Ascending aorta (tissue), 2 donors: ENCODE results near the gene GAD1. TPM values are rescaled to one million over a fixed set of nuclear protein-coding genes. Genes with fewer than 3 reads are reported as not detected.

Experiments used
- DNase-seq, 2 donors: peaks; one replicate each; pipeline ENCODE4 v3.0.0-alpha.2; 2019; ENCODE audit warnings: low spot score in 2 of 2
- H3K27ac ChIP-seq, 2 donors: fragments of 200-600 bp; sonication (generic); one replicate each; pipeline ENCODE4 v1.5.1; 2016 to 2017; ENCODE audit warnings: mild to moderate bottlenecking in 1 of 2
- H3K27me3 ChIP-seq: fragments of 200-600 bp; sonication (generic); one replicate; pipeline ENCODE4 v1.5.1; 2017
- H3K36me3 ChIP-seq, 2 donors: fragments of 200-600 bp; sonication (generic); one replicate each; pipeline ENCODE4 v1.5.1; 2016
- H3K4me1 ChIP-seq, 2 donors: fragments of 200-600 bp; sonication (generic); one replicate each; pipeline ENCODE4 v1.5.1; 2016 to 2017; ENCODE audit warnings: mild to moderate bottlenecking in 1 of 2
- H3K4me3 ChIP-seq, 2 donors: fragments of 200-600 bp; sonication (generic); one replicate each; pipeline ENCODE4 v1.5.1; 2016 to 2017; ENCODE audit warnings: mild to moderate bottlenecking in 1 of 2
- H3K9me3 ChIP-seq, 2 donors: fragments of 200-600 bp; sonication (generic); one replicate each; pipeline ENCODE4 v1.5.1; 2016
- CTCF ChIP-seq, 3 experiments: fragments of 200-600 bp in 2 of 3; fragments of 450-650 bp in 1 of 3; sonication (generic) in 2 of 3; IDR thresholded peaks; one replicate each; pipeline ENCODE4 v1.5.1; 2016 to 2019; ENCODE audit warnings: antibody characterized with exemption in 3 of 3, mild to moderate bottlenecking in 1 of 3, moderate library complexity in 1 of 3
- intact Hi-C: fragments of 100-400 bp; cut with DNase I; formaldehyde crosslinking; loops from one replicate; pipeline ENCODE4 v1.15.1; 2023
- total RNA-seq: library from RNA; depleted of rRNA; stranded (reverse); fragments of >200 nt; gene quantifications from one replicate; pipeline ENCODE4 v1.1.0, GENCODE V29; 2016

GAD1 gene
- total RNA-seq, 1 donor from 2014 or later = 0.96 TPM

GRCh38 chr2:170848587-170848986, 31.9 kb downstream of the GAD1 start:
- no peak for TF ChIP-seq CTCF (IDR thresholded peaks at IDR 0.05)
- intact Hi-C loops = no loop called here
- H3K4me3 ChIP-seq = no peak overlapping the region
- H3K4me1 ChIP-seq = no peaks in the 10 kb centered on the region
- no peaks in the 10 kb centered on the region for H3K9me3 ChIP-seq
- no peaks in the 10 kb centered on the region for H3K36me3 ChIP-seq
- H3K27me3 ChIP-seq = no peaks in the 10 kb centered on the region
- no peak overlapping the region for H3K27ac ChIP-seq
- DNase-seq = no peak

DNA sequence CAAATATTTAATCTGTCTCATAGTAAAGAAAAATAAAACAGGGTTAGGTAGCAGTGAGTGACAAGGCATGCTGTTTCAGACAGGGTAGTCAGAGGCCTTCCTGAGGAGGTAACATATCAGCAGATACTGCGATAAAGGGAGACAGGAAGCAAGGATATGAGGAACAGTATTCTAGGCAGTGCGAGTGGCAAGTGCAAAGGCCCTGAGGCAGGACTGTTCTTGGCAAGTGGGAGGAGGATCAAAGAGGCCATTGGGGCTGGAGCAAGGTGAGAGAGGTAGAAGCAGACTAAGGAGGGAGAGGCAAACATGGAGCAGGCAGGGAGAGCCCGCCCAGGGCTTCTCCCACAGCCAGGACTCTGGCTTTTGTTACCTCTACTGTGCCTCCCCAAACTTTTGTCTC, 33.6 kb downstream of the GAD1 start:
- Histone ChIP-seq H3K27me3 (no peaks in the 10 kb centered on the region), H3K4me1 (no peaks in the 10 kb centered on the region), H3K36me3 (no peaks in the 10 kb centered on the region), H3K4me3 (no peak overlapping the region), H3K27ac (no peak overlapping the region), H3K9me3 (no peaks in the 10 kb centered on the region)
- no peak for TF ChIP-seq CTCF (IDR thresholded peaks at IDR 0.05)
- no peak for DNase-seq
- intact Hi-C loops = no loop called here

GRCh38 chr2:170851635-170852034, 34.9 kb downstream of the GAD1 start:
- Histone ChIP-seq H3K4me1 (no peaks in the 10 kb centered on the region), H3K9me3 (no peaks in the 10 kb centered on the region), H3K27ac (no peak overlapping the region), H3K4me3 (no peak overlapping the region), H3K36me3 (no peaks in the 10 kb centered on the region), H3K27me3 (no peaks in the 10 kb centered on the region)
- TF ChIP-seq CTCF (IDR thresholded peaks at IDR 0.05) = no peak
- intact Hi-C loops = no loop called here
- no peak for DNase-seq

DNA sequence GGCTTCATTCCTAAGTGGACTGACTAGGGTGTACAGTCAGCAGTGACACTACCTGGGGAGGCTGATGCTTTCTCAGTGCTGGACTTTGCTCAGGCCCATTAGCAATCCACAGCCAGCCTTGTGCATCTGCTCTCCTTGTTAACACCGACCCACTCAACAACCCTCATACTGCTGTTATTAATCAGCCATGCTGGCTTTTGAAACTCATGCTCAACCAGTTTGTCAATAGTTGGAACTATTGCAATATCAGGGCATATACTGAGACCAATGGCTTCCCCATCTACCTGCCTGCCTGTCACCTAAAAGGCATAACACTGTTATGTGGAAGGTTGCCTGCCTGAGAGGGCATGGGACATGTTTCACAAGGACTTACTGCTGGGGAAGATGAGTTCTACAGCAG, 39.4 kb downstream of the GAD1 start:
- no peaks in the 10 kb centered on the region for H3K9me3 ChIP-seq
- DNase-seq = no peak
- H3K36me3 ChIP-seq = peaks cover 0 to 6% of the 10 kb centered on the region in 2 donors
- intact Hi-C loops = no loop called here
- no peak overlapping the region for H3K4me3 ChIP-seq
- no peak overlapping the region for H3K27ac ChIP-seq
- no peaks in the 10 kb centered on the region for H3K4me1 ChIP-seq
- no peaks in the 10 kb centered on the region for H3K27me3 ChIP-seq
- TF ChIP-seq CTCF (IDR thresholded peaks at IDR 0.05) = no peak

DNA sequence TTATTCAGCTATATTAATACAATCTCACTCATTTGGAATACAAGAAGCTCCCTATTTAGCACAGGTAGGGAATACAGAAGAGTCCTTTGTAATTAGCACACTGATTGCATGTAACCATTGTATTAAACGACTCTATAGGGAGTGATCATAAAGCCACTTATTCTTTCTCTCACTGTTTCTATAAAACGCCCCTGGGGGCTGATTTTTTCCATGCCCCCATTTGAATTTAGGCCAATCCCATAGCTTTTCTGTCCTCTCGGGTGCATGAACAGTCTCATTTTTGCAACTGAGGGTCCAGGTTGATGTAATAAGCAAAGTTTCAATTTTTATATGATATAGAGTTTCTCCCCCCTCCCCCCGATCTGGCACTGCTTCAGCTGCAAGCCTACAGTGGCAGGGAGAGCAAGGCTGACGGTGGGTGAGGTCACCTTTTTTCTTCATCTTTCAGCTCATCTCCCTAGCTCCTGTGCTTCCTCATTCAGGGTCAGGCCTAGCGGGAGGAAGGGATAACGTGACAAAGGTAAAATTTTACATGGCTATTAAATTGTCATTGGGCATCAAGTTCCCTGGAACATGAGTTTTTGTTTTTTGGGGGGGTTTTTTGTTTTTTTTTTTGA, 45.7 kb downstream of the GAD1 start:
- H3K36me3 ChIP-seq = peaks cover 0 to 5% of the 10 kb centered on the region in 2 donors
- H3K27me3 ChIP-seq = no peaks in the 10 kb centered on the region
- no peaks in the 10 kb centered on the region for H3K4me1 ChIP-seq
- intact Hi-C loops = no loop called here
- no peak for DNase-seq
- H3K9me3 ChIP-seq = no peaks in the 10 kb centered on the region
- H3K4me3 ChIP-seq = no peak overlapping the region
- no peak for TF ChIP-seq CTCF (IDR thresholded peaks at IDR 0.05)
- no peak overlapping the region for H3K27ac ChIP-seq

DNA sequence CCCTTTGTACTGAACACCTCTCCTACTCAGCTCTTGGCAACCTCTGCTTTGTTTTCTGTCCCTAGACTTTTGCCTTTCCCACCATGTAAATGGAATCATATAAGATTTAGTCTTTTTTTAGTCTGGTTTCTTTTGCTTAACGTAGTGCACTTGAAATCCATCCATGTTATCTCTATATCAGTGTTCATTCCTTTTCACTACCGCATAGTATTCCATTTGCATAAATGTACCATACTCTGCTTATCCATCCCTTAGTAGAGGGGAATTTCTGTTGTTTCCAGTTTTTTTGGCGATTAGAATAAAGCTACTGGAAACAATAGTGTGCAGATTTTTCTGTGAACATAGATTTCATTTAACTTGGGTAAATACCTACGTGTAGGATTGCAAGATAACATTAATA, 46.4 kb downstream of the GAD1 start:
- H3K4me1 ChIP-seq = no peaks in the 10 kb centered on the region
- no peak for TF ChIP-seq CTCF (IDR thresholded peaks at IDR 0.05)
- H3K36me3 ChIP-seq = peaks cover 0 to 2% of the 10 kb centered on the region in 2 donors
- no peaks in the 10 kb centered on the region for H3K9me3 ChIP-seq
- H3K27me3 ChIP-seq = no peaks in the 10 kb centered on the region
- H3K4me3 ChIP-seq = no peak overlapping the region
- intact Hi-C loops = no loop called here
- DNase-seq = no peak
- no peak overlapping the region for H3K27ac ChIP-seq
